GM19099 (cell line): ENCODE data around the gene SMOC1.

ENCODE experiments used
- POLR2A ChIP-seq: IDR thresholded peaks from 3 replicates; pipeline ENCODE4 v1.6.1; 2011; ENCODE audit warnings: low read depth; ENCODE audit not compliant: insufficient read length; ENCODE audit errors: extremely low read depth

SMOC1 gene

DNA sequence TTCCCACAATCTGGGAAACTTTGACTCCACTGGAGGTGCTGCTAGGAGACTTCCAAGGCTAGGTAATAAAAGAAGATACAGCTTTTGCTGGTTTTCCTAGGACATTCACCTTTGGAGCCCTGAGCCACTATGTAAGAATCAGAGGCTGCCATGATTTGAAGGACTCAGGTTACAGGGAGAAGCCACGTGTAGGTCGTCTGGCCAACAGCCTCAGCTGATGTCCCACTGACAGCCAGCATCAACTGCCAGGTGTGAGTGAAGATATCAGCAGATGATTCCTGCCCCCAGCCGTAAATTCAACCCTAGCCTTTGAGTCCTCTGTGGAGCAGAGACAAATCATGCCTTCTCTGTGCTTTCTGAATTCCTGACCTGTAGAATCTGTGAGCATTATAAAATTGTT lies 27.0 kb downstream of the SMOC1 start:
- TF ChIP-seq POLR2A = no peak

DNA sequence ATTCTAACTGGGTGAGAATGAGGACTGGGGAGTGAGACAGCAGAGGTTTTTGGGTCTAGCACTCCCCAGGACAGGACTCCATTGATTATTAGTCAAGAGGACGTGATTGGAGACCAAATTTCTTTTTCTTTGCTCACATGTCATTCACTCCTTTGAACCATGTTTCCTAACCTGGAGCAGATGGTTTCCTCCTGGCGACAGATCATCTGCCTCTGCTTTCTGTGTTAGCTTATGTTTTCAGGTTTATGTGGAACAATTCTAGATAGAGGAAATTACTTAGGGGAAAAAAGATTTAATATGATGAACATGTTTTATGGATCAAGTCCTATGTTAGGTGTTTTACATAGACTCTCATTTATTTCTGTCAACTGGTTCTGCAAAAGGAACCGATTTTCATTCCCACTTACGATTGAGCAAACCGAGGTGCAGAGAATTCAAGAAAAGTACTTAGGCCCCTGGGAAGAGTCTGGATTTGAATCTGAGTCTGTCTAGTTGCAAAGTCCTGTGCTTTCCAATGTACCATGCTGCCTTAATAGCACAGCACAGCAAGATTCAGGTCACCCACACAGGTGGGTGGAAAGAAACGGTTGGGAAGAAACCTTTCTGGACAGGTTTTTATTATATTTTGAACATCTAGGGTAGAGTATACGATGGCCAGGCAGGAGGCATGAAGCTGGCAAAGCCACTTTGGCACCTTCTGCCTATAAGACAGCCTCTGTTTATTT lies 30.8 kb downstream of the SMOC1 start:
- TF ChIP-seq POLR2A = no peak

DNA sequence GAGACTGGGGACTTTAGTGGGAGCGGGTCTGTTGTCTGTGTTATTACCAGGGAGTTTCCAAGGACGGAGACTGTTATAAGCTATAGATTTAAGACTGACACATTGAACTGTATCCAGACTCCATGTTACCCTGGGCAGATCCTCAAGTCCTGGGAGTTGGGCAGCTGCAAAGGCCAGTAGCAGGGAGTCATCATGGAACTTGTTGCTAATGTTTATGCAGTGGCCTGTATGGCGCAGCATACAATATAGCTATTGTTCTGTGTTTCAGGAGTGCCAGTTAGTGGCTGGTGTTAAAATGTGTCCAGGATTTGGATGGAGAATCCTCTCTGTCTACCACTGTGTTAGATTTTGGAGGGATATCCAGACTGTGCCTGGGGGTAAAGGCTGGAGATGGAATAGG lies 31.7 kb downstream of the SMOC1 start:
- no peak for TF ChIP-seq POLR2A

DNA sequence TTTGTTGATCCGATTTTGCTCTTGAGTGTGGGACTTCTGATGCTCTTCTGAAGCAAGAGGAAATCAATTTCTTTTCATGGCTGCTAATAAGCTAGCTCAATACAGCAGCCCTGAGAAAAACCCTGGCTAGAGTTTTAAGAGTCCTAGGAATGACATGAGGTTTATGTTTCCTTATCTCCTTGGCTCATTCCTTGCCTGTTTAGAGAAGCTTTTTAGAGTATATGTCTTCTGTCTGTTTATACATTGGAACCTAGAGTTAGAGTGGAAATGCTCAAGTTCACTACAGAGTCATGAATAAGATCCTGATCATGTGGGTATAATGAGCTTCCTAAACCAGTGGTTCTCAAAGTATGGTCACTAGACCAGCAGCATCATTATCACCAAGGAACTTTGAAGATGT lies 34.5 kb downstream of the SMOC1 start:
- TF ChIP-seq POLR2A = no peak

DNA sequence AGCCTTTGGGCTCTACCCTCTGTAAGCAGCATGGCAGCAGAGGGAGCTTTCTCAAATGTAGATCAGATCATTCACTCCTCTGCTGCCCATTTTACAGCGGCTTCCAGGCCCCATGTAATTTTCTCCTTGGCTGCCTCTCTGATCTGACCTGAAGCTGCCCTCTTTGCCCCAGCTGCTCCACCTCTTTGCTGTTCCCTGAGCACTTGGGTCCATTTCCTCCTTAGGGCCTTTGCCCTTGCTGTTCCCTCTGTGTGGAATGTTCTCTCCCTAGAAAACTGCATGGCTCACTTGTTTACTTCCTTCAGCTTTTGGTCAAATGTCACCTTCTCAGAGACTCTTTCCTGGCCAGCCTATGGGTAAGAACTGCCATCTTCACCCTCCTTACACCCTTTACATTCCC lies 37.2 kb downstream of the SMOC1 start:
- no peak for TF ChIP-seq POLR2A

DNA sequence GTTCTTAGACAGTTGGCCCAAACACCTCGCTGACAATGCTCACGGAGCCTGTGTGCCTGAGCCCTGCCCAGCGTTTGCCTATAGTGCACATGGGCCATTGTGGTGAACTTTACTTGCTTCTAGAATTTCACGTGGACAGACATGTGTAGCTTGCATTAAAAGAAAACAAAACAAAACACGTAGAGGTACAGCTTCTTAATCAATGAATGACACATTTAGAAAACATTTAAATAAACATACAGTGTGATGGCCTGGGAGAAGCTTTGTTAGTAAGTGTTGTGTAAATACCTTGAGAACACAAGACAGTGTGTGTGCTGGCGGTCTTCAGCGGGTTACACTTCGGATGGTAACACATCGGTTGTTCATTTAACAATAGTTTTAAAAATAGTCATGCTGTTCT lies 38.1 kb downstream of the SMOC1 start:
- no peak for TF ChIP-seq POLR2A

DNA sequence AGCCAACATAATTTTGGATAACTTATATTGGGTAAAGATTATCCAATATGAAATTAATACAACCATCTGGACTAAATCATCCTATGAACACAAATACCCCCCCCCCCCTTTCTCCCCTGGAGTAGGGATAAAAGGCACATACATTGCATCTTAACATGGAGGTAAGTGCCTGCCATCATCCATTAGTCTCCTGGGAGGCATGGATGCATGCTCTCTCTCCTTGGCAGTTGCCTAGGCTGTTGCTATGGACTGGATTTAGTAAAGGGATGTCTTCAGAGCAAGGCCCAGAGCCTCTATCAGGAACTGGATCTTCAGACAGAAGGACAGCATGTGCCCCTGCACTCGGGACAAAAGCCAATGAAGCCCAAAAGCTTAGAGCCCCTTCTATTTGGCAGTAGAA lies 40.6 kb downstream of the SMOC1 start:
- no peak for TF ChIP-seq POLR2A

DNA sequence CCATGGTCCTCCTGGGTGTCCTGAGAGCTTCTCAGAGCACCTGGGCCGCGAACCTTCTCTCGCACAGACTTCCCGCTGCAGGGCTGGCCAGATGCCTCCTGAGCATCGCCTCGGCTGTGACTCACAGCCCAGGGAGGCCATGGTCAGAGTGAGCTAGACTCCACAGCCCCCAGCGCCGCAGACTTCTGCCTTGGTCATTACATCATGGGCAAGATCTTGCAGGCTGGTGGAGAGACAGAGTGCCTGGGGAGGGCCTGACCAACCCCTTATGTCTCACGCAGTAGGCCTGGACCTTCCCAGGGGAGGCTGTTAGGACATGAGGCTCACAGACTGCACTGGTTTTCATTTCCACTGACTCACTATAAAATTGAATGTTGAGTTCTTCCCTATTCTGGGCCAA lies 41.8 kb downstream of the SMOC1 start:
- no peak for TF ChIP-seq POLR2A

DNA sequence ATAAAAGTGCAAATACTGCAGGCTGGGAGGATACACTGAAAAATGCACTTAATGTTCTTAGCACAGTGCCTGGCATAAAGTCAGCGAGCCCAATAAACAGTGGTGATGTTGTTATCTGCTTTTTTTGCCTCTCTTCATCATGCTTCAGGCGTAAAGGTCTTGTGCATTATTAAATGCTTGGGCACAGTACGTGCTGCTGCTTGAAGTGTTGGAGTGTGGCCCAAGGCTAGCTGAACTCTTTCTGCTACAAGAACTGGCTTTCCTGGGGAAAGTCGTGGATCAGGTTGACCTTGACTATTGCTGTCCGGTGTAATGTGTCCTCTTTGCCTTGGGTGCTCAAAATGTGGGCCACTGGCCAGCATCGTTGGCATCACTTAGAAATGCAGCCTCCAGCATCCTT lies 43.0 kb downstream of the SMOC1 start:
- no peak for TF ChIP-seq POLR2A

DNA sequence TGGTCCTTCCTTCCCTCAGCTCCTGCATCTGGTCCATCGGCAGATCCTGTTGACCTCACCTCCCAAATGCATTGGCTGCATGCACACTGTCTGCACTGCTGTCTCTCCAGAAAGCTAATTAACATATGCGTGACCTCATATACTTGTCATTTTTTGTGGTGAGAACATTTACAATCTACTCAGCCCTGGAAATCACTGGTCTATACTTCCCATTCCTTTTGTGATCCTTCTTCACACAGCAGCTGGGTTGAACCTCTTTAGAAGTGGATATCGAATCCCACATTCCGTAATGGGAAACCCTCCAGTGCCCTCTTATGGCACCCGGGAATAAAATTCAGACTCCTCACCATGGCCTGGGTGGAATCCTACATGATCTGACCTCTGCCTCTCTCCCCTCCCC lies 45.0 kb downstream of the SMOC1 start:
- TF ChIP-seq POLR2A = no peak

DNA sequence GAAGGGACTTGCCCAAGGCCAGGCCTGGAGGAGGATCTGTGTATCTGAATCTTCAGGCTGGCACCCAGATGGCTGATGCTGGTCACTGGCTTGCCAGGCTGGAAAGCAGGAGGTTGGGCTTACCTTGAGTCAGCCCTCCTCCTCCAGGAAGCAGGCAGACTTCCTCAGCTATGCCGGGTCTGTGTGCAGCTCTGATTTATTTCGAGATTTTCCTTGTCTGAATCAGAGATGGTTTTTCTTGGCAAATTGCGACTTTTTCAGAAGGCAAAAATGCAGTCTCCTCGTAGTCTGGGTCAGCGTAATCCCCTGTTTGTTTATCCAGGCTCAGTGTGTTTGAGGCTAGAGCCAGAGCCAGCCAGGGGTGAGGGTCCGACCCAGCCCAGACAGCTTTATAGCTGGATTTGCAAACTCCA lies 48.9 kb downstream of the SMOC1 start:
- no peak for TF ChIP-seq POLR2A

DNA sequence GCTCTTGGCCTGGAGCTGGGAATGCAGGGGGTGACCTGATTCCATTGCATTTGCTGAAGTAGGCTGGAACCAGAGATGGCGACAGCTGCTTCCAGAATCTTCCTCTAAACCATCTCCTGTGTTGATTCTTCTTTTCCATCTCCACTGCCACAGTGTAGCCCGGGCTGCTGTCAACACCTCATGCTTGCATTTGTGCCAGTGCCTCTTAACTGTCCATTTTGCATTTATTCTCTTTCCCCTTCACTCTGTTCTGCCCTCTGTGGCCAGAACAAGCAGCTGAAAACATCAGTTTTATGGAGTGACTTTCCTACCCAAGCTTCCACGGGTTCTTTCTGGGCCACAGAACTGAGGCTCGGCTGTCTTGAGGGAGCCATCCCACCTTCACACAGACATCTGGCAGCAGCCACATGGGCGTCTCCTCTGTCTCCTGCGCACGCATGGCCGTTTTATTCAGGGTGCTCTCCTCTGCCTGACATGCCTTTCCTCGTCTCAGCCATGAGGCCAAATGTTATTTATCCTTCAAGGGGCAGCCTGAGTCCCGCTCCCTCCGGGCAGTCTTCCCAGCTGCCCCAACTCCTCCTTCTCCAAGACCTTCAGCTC lies 51.7 kb downstream of the SMOC1 start:
- no peak for TF ChIP-seq POLR2A

DNA sequence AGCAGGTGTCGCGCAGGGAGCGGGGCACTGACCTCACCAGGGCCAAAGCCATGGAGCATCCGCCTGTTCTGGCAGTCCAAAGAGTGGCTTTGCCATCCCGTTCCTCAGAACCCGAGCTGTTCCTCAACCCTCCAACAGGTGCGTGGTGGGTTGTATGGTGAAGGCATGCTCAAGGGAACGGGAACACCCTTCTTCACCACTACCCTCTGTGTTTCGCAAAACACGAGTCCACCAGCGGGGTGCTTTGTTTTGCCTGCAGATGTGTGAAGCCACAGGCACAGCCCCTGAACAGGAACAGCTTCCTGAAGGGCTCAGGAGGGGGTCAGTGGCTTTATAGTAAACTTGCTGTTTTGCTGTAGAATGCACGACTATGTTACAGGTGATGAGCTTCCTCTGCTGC lies 52.7 kb downstream of the SMOC1 start:
- no peak for TF ChIP-seq POLR2A

DNA sequence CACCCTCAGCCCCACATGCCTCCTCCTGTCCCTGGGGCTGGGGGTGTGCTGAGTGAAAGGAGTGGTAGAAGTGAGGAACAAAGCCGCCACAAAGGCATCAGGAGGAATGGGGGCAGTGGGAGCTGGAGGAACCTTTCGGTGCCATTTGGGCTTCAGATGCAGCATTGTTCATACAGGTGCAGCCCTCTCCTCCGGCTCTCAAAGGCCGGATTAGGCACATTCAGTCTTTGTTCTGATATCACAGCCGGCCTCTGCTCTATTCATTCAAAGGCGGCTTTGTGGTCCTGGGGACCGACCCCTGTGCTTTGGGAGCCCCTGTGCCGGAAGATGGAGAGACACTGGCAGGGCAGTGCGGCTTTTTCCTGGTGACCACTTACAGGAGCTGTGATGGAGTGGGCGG lies 53.2 kb downstream of the SMOC1 start:
- TF ChIP-seq POLR2A = no peak

DNA sequence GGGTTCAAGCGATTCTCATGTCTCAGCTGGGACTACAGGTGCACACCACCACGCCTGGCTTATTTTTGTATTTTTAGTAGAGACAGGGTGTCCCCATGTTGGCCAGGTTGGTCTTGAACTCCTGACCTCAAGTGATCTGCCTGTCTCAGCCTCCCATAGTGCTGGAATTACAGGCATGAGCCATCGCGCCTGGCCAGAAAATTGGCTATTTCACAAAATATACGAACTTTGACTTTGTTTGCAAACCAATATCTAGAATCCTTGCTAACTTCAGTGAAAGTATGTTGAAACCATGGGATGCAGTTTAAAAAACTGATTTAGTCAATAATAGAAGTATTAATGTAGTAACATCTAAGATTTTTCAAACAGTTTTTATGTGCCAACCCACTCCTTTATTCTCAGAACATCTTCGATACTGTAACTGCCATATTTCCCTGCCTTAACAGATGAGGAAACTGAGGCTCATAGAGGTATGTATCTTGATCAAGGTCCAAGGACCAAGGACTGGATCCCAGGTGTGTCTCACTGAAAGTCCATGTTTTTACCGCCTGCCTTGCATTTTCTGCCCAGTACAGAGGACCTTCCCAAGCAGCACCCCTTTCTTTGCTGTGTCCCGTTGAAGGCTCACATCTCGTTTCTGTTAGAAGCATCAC lies 54.5 kb downstream of the SMOC1 start:
- no peak for TF ChIP-seq POLR2A

DNA sequence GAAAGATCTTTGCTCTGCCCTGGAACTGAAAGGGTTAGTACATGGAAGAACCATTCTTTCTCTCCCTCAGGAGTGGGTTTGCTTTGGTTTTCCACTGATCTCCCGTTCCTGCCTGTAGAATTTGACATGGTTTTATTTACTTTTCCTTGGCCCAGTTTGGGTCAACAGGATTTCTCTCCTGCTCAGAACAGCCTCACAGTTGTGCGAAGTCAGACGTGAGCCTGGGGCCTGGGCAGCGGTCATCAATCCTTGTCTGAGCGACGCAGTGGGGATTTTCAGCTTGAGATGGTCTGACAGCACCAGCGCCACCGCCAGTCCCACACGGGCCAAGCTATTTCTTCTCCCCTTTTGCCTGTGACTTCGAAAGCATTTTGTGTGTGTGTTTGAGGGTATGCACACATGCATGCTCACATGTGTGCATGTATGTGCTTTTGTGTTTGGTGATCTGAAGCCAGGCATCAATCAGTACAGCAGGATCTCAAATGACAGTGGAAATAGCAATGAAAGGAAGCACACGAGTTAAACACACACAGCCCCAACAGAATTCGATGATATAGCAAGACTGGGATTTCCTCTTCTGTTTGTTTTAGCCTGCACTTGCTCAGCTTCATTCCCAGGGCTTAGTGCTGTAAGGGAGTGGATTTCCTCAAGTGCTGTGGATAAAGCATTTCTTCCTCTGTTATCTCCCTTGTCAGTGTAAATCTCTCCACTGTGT lies 58.3 kb downstream of the SMOC1 start:
- no peak for TF ChIP-seq POLR2A
